Measurements from ENCODE around the gene AGBL1.

The AGBL1 gene

GRCh38 chr15:86329311-86330013 lies 249.8 kb downstream of the AGBL1 start:
- DNase-seq, result no peak

GRCh38 chr15:86333819-86334218 lies 254.1 kb downstream of the AGBL1 start:
- no peak for DNase-seq

- no peak for DNase-seq
Observed at GRCh38 chr15:86336051-86336788, 256.5 kb downstream of the AGBL1 start.

GRCh38 chr15:86337071-86337470 lies 257.4 kb downstream of the AGBL1 start:
- DNase-seq, result no peak

GRCh38 chr15:86347245-86347644 lies 267.6 kb downstream of the AGBL1 start:
- no peak for DNase-seq

- DNase-seq, result no peak
Observed at GRCh38 chr15:86349565-86349964, 269.9 kb downstream of the AGBL1 start.

- DNase-seq, result no peak
Observed at GRCh38 chr15:86353213-86353612, 273.5 kb downstream of the AGBL1 start.

- no peak for DNase-seq
Observed at GRCh38 chr15:86355361-86355760, 275.7 kb downstream of the AGBL1 start.

GRCh38 chr15:86355801-86356200 lies 276.1 kb downstream of the AGBL1 start:
- no peak for DNase-seq

GRCh38 chr15:86362555-86362954 lies 282.9 kb downstream of the AGBL1 start:
- no peak for DNase-seq

GRCh38 chr15:86373147-86373546 lies 293.5 kb downstream of the AGBL1 start:
- DNase-seq, result peak in 1 of 2 experiments; percentile 1

GRCh38 chr15:86375733-86376280 lies 296.1 kb downstream of the AGBL1 start:
- no peak for DNase-seq

- DNase-seq, result no peak
Observed at GRCh38 chr15:86377914-86378313, 298.2 kb downstream of the AGBL1 start.

- no peak for DNase-seq
Observed at GRCh38 chr15:86382341-86382740, 302.7 kb downstream of the AGBL1 start.

- DNase-seq, result no peak
Observed at GRCh38 chr15:86383611-86384010, 303.9 kb downstream of the AGBL1 start.

GRCh38 chr15:86384186-86384585 lies 304.5 kb downstream of the AGBL1 start:
- DNase-seq, result peak; percentile 88 to 89

GRCh38 chr15:86392296-86392695 lies 312.6 kb downstream of the AGBL1 start:
- DNase-seq, result no peak

GRCh38 chr15:86392874-86393273 lies 313.2 kb downstream of the AGBL1 start:
- DNase-seq, result no peak

GRCh38 chr15:86394866-86395265 lies 315.2 kb downstream of the AGBL1 start:
- DNase-seq, result no peak

- DNase-seq, result no peak
Observed at GRCh38 chr15:86399041-86399954, 319.6 kb downstream of the AGBL1 start.

- DNase-seq, result no peak
Observed at GRCh38 chr15:86403221-86403620, 323.6 kb downstream of the AGBL1 start.

GRCh38 chr15:86403914-86404583 lies 324.4 kb downstream of the AGBL1 start:
- no peak for DNase-seq
